ENCODE results near the gene ASCL3. TPM values are rescaled to one million over a fixed set of nuclear protein-coding genes. Genes with fewer than 3 reads are reported as not detected.

Gene ASCL3
- total and polyA plus RNA-seq, 2 of the 8 experiments (the other 6 are each of a cell fraction or from before 2014, with no cell fraction given) = not detected

DNA sequence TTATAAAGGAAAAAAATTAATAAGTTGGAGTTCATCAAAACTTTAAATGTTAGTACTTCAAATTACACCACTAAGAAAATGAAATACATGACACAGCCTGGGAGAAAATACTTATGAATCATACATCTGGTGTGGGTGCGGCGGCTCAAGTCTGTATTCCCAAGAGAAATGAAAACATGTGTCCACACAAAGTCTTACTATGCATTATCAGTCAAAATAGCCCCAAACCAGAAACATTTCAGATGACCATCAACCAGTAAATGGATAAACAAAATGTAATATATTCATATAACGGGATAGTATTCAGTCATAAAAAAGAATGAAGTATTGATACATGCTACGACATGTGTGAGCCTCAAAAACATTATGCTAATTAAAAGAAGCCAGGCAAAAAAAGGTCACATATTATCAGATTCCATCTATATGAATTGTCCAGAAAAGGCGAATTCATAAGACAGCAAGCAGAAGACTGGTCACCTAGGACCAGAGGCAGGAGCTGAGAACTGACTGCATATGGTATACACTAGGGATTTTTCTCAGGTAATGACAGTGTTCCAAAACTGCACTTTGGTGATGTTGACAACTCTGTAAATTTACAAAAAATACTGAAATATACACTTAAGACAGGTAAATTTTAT is 37.2 kb downstream of the ASCL3 start (continued):
- TF ChIP-seq, protein P1, sequence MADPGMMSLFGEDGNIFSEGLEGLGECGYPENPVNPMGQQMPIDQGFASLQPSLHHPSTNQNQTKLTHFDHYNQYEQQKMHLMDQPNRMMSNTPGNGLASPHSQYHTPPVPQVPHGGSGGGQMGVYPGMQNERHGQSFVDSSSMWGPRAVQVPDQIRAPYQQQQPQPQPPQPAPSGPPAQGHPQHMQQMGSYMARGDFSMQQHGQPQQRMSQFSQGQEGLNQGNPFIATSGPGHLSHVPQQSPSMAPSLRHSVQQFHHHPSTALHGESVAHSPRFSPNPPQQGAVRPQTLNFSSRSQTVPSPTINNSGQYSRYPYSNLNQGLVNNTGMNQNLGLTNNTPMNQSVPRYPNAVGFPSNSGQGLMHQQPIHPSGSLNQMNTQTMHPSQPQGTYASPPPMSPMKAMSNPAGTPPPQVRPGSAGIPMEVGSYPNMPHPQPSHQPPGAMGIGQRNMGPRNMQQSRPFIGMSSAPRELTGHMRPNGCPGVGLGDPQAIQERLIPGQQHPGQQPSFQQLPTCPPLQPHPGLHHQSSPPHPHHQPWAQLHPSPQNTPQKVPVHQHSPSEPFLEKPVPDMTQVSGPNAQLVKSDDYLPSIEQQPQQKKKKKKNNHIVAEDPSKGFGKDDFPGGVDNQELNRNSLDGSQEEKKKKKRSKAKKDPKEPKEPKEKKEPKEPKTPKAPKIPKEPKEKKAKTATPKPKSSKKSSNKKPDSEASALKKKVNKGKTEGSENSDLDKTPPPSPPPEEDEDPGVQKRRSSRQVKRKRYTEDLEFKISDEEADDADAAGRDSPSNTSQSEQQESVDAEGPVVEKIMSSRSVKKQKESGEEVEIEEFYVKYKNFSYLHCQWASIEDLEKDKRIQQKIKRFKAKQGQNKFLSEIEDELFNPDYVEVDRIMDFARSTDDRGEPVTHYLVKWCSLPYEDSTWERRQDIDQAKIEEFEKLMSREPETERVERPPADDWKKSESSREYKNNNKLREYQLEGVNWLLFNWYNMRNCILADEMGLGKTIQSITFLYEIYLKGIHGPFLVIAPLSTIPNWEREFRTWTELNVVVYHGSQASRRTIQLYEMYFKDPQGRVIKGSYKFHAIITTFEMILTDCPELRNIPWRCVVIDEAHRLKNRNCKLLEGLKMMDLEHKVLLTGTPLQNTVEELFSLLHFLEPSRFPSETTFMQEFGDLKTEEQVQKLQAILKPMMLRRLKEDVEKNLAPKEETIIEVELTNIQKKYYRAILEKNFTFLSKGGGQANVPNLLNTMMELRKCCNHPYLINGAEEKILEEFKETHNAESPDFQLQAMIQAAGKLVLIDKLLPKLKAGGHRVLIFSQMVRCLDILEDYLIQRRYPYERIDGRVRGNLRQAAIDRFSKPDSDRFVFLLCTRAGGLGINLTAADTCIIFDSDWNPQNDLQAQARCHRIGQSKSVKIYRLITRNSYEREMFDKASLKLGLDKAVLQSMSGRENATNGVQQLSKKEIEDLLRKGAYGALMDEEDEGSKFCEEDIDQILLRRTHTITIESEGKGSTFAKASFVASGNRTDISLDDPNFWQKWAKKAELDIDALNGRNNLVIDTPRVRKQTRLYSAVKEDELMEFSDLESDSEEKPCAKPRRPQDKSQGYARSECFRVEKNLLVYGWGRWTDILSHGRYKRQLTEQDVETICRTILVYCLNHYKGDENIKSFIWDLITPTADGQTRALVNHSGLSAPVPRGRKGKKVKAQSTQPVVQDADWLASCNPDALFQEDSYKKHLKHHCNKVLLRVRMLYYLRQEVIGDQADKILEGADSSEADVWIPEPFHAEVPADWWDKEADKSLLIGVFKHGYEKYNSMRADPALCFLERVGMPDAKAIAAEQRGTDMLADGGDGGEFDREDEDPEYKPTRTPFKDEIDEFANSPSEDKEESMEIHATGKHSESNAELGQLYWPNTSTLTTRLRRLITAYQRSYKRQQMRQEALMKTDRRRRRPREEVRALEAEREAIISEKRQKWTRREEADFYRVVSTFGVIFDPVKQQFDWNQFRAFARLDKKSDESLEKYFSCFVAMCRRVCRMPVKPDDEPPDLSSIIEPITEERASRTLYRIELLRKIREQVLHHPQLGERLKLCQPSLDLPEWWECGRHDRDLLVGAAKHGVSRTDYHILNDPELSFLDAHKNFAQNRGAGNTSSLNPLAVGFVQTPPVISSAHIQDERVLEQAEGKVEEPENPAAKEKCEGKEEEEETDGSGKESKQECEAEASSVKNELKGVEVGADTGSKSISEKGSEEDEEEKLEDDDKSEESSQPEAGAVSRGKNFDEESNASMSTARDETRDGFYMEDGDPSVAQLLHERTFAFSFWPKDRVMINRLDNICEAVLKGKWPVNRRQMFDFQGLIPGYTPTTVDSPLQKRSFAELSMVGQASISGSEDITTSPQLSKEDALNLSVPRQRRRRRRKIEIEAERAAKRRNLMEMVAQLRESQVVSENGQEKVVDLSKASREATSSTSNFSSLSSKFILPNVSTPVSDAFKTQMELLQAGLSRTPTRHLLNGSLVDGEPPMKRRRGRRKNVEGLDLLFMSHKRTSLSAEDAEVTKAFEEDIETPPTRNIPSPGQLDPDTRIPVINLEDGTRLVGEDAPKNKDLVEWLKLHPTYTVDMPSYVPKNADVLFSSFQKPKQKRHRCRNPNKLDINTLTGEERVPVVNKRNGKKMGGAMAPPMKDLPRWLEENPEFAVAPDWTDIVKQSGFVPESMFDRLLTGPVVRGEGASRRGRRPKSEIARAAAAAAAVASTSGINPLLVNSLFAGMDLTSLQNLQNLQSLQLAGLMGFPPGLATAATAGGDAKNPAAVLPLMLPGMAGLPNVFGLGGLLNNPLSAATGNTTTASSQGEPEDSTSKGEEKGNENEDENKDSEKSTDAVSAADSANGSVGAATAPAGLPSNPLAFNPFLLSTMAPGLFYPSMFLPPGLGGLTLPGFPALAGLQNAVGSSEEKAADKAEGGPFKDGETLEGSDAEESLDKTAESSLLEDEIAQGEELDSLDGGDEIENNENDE (IDR thresholded peaks at IDR 0.05; ENCODE audit: insufficient replicate concordance, low read length) = no peak
- TF ChIP-seq BRCA1 (IDR thresholded peaks at IDR 0.05; ENCODE audit: low read depth, low read length) = no peak
- no peak for TF ChIP-seq GABPA (IDR thresholded peaks at IDR 0.05; ENCODE audit: borderline replicate concordance, insufficient read depth, low read length)
- TF ChIP-seq YY1 (IDR thresholded peaks at IDR 0.05; ENCODE audit: low read depth, low read length) = no peak
- no peak for TF ChIP-seq SP2 (IDR thresholded peaks at IDR 0.05; ENCODE audit: low read length)
- no peak for TF ChIP-seq ZNF274 (IDR thresholded peaks at IDR 0.05; ENCODE audit: borderline replicate concordance, extremely low read depth, low read length)
- TF ChIP-seq, protein P2, sequence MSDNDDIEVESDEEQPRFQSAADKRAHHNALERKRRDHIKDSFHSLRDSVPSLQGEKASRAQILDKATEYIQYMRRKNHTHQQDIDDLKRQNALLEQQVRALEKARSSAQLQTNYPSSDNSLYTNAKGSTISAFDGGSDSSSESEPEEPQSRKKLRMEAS (IDR thresholded peaks at IDR 0.05) = no peak
- TF ChIP-seq EGR1 (IDR thresholded peaks at IDR 0.05; ENCODE audit: borderline replicate concordance, low read depth, low read length) = no peak
- TF ChIP-seq JUND (IDR thresholded peaks at IDR 0.05; ENCODE audit: low read length) = no peak
- TF ChIP-seq RBBP5 (IDR thresholded peaks at IDR 0.05; ENCODE audit: borderline replicate concordance, low read depth, low read length) = no peak
- TF ChIP-seq RNF2 (IDR thresholded peaks at IDR 0.05; ENCODE audit: borderline replicate concordance, low read depth, low read length, missing control alignments, poor library complexity, severe bottlenecking) = no peak

All from H1 (cell line).